ENCODE measurements around the gene S100A11. TPM values are rescaled to one million over a fixed set of nuclear protein-coding genes. Genes with fewer than 3 reads are reported as not detected.

S100A11 gene
- total and polyA plus RNA-seq, 10 donors = 243 to 669 (median 449) TPM

GRCh38 chr1:152067150-152067549, 30.3 kb upstream of the S100A11 start:
- no peak for DNase-seq
- no peak for TF ChIP-seq CTCF (IDR thresholded peaks at IDR 0.05 in 8 of 11, conservative IDR thresholded peaks at IDR 0.05 in 3 of 11)
- no peak for TF ChIP-seq POLR2A (IDR thresholded peaks at IDR 0.05)
- no peak for TF ChIP-seq POLR2AphosphoS5 (IDR thresholded peaks at IDR 0.05)
- peaks cover 0 to 61% (median 5%) of the 10 kb centered on the region in 7 donors for H3K27me3 ChIP-seq (replicated peaks in 1 of 7)
- H3K27ac ChIP-seq = no peak overlapping the region
- H3K4me3 ChIP-seq = no peak overlapping the region
- H3K36me3 ChIP-seq = no peaks in the 10 kb centered on the region
- no peaks in the 10 kb centered on the region for H3K4me1 ChIP-seq
- no peaks in the 10 kb centered on the region for H3K9me3 ChIP-seq
- intact Hi-C loops (cut with DNase I; ENCODE audit: low total_unique reads) = loop anchor here (10.0 kb wide), 1 partner anchor 58 kb away; no protein-coding TSS in a partner anchor

- H3K4me3 ChIP-seq = no peak overlapping the region
- intact Hi-C loops (cut with DNase I; ENCODE audit: low total_unique reads) = loop anchor here (10.0 kb wide), 1 partner anchor 63 kb away; no protein-coding TSS in a partner anchor
- no peaks in the 10 kb centered on the region for H3K4me1 ChIP-seq
- no peaks in the 10 kb centered on the region for H3K9me3 ChIP-seq
- no peak for DNase-seq
- H3K27ac ChIP-seq = no peak overlapping the region
- TF ChIP-seq POLR2A (IDR thresholded peaks at IDR 0.05) = no peak
- no peak for TF ChIP-seq CTCF (IDR thresholded peaks at IDR 0.05 in 8 of 11, conservative IDR thresholded peaks at IDR 0.05 in 3 of 11)
- no peak for TF ChIP-seq POLR2AphosphoS5 (IDR thresholded peaks at IDR 0.05)
- no peaks in the 10 kb centered on the region for H3K36me3 ChIP-seq
- peaks cover 0 to 80% (median 1%) of the 10 kb centered on the region in 7 donors for H3K27me3 ChIP-seq (replicated peaks in 1 of 7)
Observed at GRCh38 chr1:152061952-152062351, 25.1 kb upstream of the S100A11 start.

GRCh38 chr1:152053375-152053774, 16.6 kb upstream of the S100A11 start:
- intact Hi-C loops (cut with DNase I; ENCODE audit: low total_unique reads) = loop anchor here (2.0 to 5.0 kb wide), 2 partner anchors 133 to 404 kb away; no protein-coding TSS in a partner anchor
- Histone ChIP-seq H3K4me3 (no peak overlapping the region), H3K36me3 (no peaks in the 10 kb centered on the region), H3K9me3 (no peaks in the 10 kb centered on the region), H3K27ac (no peak overlapping the region), H3K4me1 (peaks cover 0 to 38% (median 8%) of the 10 kb centered on the region in 6 donors), H3K27me3 (replicated peaks in 1 of 7) (peaks cover 0 to 44% (median 4%) of the 10 kb centered on the region in 7 donors)
- TF ChIP-seq POLR2AphosphoS5 (IDR thresholded peaks at IDR 0.05) (no peak), POLR2A (IDR thresholded peaks at IDR 0.05) (no peak), CTCF (IDR thresholded peaks at IDR 0.05 in 8 of 11, conservative IDR thresholded peaks at IDR 0.05 in 3 of 11) (no peak)
- whole genome bisulfite sequencing, 5 donors = 61 to 83% (median 70%) methylated on average over 13 of the region's 13 CpGs
- no peak for DNase-seq

- Histone ChIP-seq H3K27ac (no peak overlapping the region), H3K36me3 (no peaks in the 10 kb centered on the region), H3K27me3 (replicated peaks in 1 of 7) (peaks cover 0 to 40% (median 4%) of the 10 kb centered on the region in 7 donors), H3K4me1 (peaks cover 2 to 46% (median 16%) of the 10 kb centered on the region in 6 donors), H3K9me3 (no peaks in the 10 kb centered on the region), H3K4me3 (no peak overlapping the region)
- peak; percentile 93 for DNase-seq
- TF ChIP-seq CTCF (IDR thresholded peaks at IDR 0.05 in 8 of 11, conservative IDR thresholded peaks at IDR 0.05 in 3 of 11) (peak; percentile 88 to 96 (median 92)), POLR2A (IDR thresholded peaks at IDR 0.05) (no peak)
- 24 to 31% (median 27%) methylated on average over 11 of the region's 11 CpGs for WGBS, 5 donors
- intact Hi-C loops (cut with DNase I; ENCODE audit: low total_unique reads) = loop anchor here (2.0 to 5.0 kb wide), 2 partner anchors 134 to 405 kb away; no protein-coding TSS in a partner anchor
Observed at GRCh38 chr1:152052606-152053005, 15.8 kb upstream of the S100A11 start.
